ENCODE results near the gene B3GNT9. TPM values are rescaled to one million over a fixed set of nuclear protein-coding genes. Genes with fewer than 3 reads are reported as not detected.

Gene B3GNT9
- total RNA-seq, 1 experiment from 2014 or later, result 3.8 TPM

GRCh38 chr16:67185651-67186134 lies 34.9 kb upstream of the B3GNT9 start:
- no peaks in the 10 kb centered on the region for H4K20me1 ChIP-seq (ENCODE audit: insufficient read depth)
- no peak for ATAC-seq
- H3K79me2 ChIP-seq (ENCODE audit: insufficient read depth, low read length), result peaks cover 11% of the 10 kb centered on the region
- H3K27me3 ChIP-seq (ENCODE audit: insufficient read depth, low read length), result no peaks in the 10 kb centered on the region
- H3K4me1 ChIP-seq (ENCODE audit: control insufficient read depth in 1 of 2, insufficient read depth in 2 of 2, low read length in 2 of 2), result peaks cover 10 to 43% of the 10 kb centered on the region in 2 experiments; a peak in 3 of 4 replicates
- no peak for DNase-seq (ENCODE audit: low read depth, low spot score)
- ChIA-PET CTCF (interaction anchor here (0.7 to 1.5 kb wide), 13 partner anchors 13 to 290 kb away, joined by 3 to 12 read pairs (median 4); partner anchors contain the start of genes ELMO3 and NOL3), RAD21 (ENCODE audit: low non-redundant PET in 1 of 2, low total read pairs in 2 of 2, uncharacterized antibody in 2 of 2, unreplicated experiment in 2 of 2) (interaction anchor here in 1 of 2 experiments (0.6 to 1.2 kb wide), 3 partner anchors 153 to 216 kb away, joined by 3 to 16 read pairs (median 3); no protein-coding TSS in a partner anchor), POLR2A (interaction anchor here (1.5 kb wide), 1 partner anchor 41 kb away, joined by 3 read pairs; the partner anchor contains the start of gene TMEM208)
- TF ChIP-seq SIN3A (IDR thresholded peaks at IDR 0.05; ENCODE audit: low read depth), result no peak
- TF ChIP-seq, protein P1, sequence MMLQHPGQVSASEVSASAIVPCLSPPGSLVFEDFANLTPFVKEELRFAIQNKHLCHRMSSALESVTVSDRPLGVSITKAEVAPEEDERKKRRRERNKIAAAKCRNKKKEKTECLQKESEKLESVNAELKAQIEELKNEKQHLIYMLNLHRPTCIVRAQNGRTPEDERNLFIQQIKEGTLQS (IDR thresholded peaks at IDR 0.05), result no peak
- no peak for TF ChIP-seq CBX3 (IDR thresholded peaks at IDR 0.05; ENCODE audit: low read depth)
- no peak for TF ChIP-seq POLR2A (IDR thresholded peaks at IDR 0.05; ENCODE audit: borderline replicate concordance, extremely low read depth, insufficient read depth, insufficient read length)
- TF ChIP-seq TCF7L2 (IDR thresholded peaks at IDR 0.05; ENCODE audit: borderline replicate concordance, extremely low read depth, insufficient read depth, insufficient read length), result no peak
- TF ChIP-seq, protein P2, sequence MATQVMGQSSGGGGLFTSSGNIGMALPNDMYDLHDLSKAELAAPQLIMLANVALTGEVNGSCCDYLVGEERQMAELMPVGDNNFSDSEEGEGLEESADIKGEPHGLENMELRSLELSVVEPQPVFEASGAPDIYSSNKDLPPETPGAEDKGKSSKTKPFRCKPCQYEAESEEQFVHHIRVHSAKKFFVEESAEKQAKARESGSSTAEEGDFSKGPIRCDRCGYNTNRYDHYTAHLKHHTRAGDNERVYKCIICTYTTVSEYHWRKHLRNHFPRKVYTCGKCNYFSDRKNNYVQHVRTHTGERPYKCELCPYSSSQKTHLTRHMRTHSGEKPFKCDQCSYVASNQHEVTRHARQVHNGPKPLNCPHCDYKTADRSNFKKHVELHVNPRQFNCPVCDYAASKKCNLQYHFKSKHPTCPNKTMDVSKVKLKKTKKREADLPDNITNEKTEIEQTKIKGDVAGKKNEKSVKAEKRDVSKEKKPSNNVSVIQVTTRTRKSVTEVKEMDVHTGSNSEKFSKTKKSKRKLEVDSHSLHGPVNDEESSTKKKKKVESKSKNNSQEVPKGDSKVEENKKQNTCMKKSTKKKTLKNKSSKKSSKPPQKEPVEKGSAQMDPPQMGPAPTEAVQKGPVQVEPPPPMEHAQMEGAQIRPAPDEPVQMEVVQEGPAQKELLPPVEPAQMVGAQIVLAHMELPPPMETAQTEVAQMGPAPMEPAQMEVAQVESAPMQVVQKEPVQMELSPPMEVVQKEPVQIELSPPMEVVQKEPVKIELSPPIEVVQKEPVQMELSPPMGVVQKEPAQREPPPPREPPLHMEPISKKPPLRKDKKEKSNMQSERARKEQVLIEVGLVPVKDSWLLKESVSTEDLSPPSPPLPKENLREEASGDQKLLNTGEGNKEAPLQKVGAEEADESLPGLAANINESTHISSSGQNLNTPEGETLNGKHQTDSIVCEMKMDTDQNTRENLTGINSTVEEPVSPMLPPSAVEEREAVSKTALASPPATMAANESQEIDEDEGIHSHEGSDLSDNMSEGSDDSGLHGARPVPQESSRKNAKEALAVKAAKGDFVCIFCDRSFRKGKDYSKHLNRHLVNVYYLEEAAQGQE (IDR thresholded peaks at IDR 0.05; ENCODE audit: low read depth), result no peak
- H3K27ac ChIP-seq (ENCODE audit: low read depth, low read length), result no peak overlapping the region
- H3K9me3 ChIP-seq (ENCODE audit: control insufficient read depth in 1 of 2, insufficient read depth in 1 of 2, low read depth in 1 of 2, low read length in 2 of 2), result no peaks in the 10 kb centered on the region
- no peak overlapping the region for H2AFZ ChIP-seq (ENCODE audit: low read depth, low read length, poor library complexity, severe bottlenecking)
- no peaks in the 10 kb centered on the region for H3K9me2 ChIP-seq (ENCODE audit: insufficient read depth)
- peak overlapping the region; percentile 53 for H3K4me2 ChIP-seq (ENCODE audit: low read length)
- no peaks in the 10 kb centered on the region for H3K36me3 ChIP-seq (ENCODE audit: control insufficient read depth in 1 of 2, insufficient read depth in 2 of 2, low read length in 2 of 2)
- no TSS peak for BruUV-seq (replicated peaks)
- no peak overlapping the region for H3K9ac ChIP-seq (ENCODE audit: low read length)
- H3K4me3 ChIP-seq (replicated peaks in 1 of 2; ENCODE audit: low read depth in 1 of 2, low read length in 2 of 2), result no peak overlapping the region
- intact Hi-C loops (cut with micrococcal nuclease), result loop anchor here (1.0 kb wide), 2 partner anchors 167 to 208 kb away; no protein-coding TSS in a partner anchor

All from HCT116 (cell line).